Adrenal gland (tissue), 12 donors: ENCODE results near the gene SYT13. TPM values are rescaled to one million over a fixed set of nuclear protein-coding genes. Genes with fewer than 3 reads are reported as not detected.

ENCODE experiments used
- DNase-seq, 7 donors: peaks; one replicate each; pipeline ENCODE4 v3.0.0-alpha.2; 2019 to 2020
- H3K27ac ChIP-seq, 5 donors: fragments of 200-600 bp; sonication (generic) in 4 of 5; 1 replicate in 3 of 5; 2 replicates in 2 of 5; pipeline versions ENCODE4 v1.5.1 to v1.8.0; 2016 to 2020; ENCODE audit warnings: mild to moderate bottlenecking in 1 of 5
- H3K27me3 ChIP-seq: fragments of 200-600 bp; 2 replicates; pipeline ENCODE4 v1.8.0; 2021
- H3K36me3 ChIP-seq, 2 donors: fragments of 200-600 bp; replicated peaks in 1 of 2; 1 replicate in 1 of 2; 2 replicates in 1 of 2; pipeline versions ENCODE4 v1.5.1 to v1.8.0; 2018 to 2022
- H3K4me1 ChIP-seq, 2 donors: fragments of 200-600 bp; replicated peaks in 1 of 2; 1 replicate in 1 of 2; 2 replicates in 1 of 2; pipeline versions ENCODE4 v1.5.1 to v1.8.0; 2018 to 2021
- H3K4me3 ChIP-seq, 4 donors: fragments of 200-600 bp; sonication (generic) in 3 of 4; one replicate each; pipeline ENCODE4 v1.5.1; 2016 to 2018
- H3K9me3 ChIP-seq, 3 donors: fragments of 200-600 bp; sonication (generic) in 1 of 3; replicated peaks in 1 of 3; 1 replicate in 2 of 3; 2 replicates in 1 of 3; pipeline versions ENCODE4 v1.5.1 to v1.8.0; 2016 to 2021
- CTCF ChIP-seq, 6 experiments: fragments of 450-650 bp in 4 of 6; fragments of 200-600 bp in 2 of 6; sonication (generic) in 1 of 6; IDR thresholded peaks; 1 replicate in 5 of 6; 2 replicates in 1 of 6; pipeline versions ENCODE4 v1.5.1 to v1.8.0; 2016 to 2021; ENCODE audit warnings: antibody characterized with exemption in 6 of 6, mild to moderate bottlenecking in 2 of 6, moderate library complexity in 1 of 6
- POLR2A ChIP-seq, 2 donors: fragments of 450-650 bp; IDR thresholded peaks; one replicate each; pipeline ENCODE4 v1.6.1; 2017; ENCODE audit warnings: antibody characterized with exemption in 2 of 2, mild to moderate bottlenecking in 2 of 2, moderate library complexity in 1 of 2
- WGBS, 4 donors: extraction: QIAGEN DNeasy Blood & Tissue Kit in 2 of 4; methylation state at CpG; one replicate each; pipeline versions ENCODE4 v1.1.5 to v1.1.7; 2013 to 2017; 5-methylcytosine and 5-hydroxymethylcytosine counted together
- intact Hi-C, 2 donors: fragments of 100-400 bp; cut with DNase I; formaldehyde crosslinking; loops; one replicate each; pipeline versions ENCODE4 v1.14.1 to v1.15.0; 2022 to 2023
- polyA plus RNA-seq, 3 donors: library from polyadenylated mRNA; stranded (reverse); fragments of 200-250 nt in 2 of 3; fragments of 350-450 nt in 1 of 3; fragmentation: Illumina TruSeq in 1 of 3; extraction: RNeasy Lipid Tissue Mini Kit (QIAGEN cat#74804) in 1 of 3; gene quantifications; one replicate each; pipeline ENCODE4 v1.2.3, GENCODE V29; 2013 to 2014
- total RNA-seq, 9 donors: library from RNA; depleted of rRNA in 4 of 9; stranded (reverse); fragments of >200 nt in 4 of 9; fragments of 120-200 nt in 1 of 9; fragmentation: NEBNext Ultra II Directional in 1 of 9; extraction: Animal tissue kit (Norgen Biotek cat#: 25700) in 1 of 9; gene quantifications; one replicate each; pipeline versions ENCODE4 v1.1.0 to v1.2.4, GENCODE V29; 2013 to 2023
- donor health status: healthy with polysubstance abuse.
- donor health status: Bipolar disorder and iron deficiency.
- donor health status: DM: yes; HTN: yes; CAD: no.
- donor health status: DM: no; HTN: no; CAD: no.
- donor health status: DM: no; HTN: no; CAD: no.
- donor health status: DM: yes; HTN: yes; CAD: no.

The SYT13 gene
- total and polyA plus RNA-seq, 12 donors: 0.50 to 6.6 (median 2.7) TPM; not detected in 4

GRCh38 chr11:45266676-45267020, 19.5 kb downstream of the SYT13 start:
- no peaks in the 10 kb centered on the region for H3K9me3 ChIP-seq
- intact Hi-C loops: no loop called here
- H3K4me1 ChIP-seq: no peaks in the 10 kb centered on the region
- no peaks in the 10 kb centered on the region for H3K36me3 ChIP-seq
- no peak for DNase-seq
- no peak overlapping the region for H3K27ac ChIP-seq
- TF ChIP-seq POLR2A (IDR thresholded peaks at IDR 0.05): no peak
- TF ChIP-seq CTCF (IDR thresholded peaks at IDR 0.05): no peak
- H3K4me3 ChIP-seq: no peak overlapping the region
- 76 to 89% (median 84%) methylated on average over 1 of the region's 1 CpG for WGBS, 4 donors
- peaks cover 4% of the 10 kb centered on the region for H3K27me3 ChIP-seq

- 87 to 95% (median 87%) methylated on average over 2 of the region's 2 CpGs for WGBS, 4 donors
- TF ChIP-seq POLR2A (IDR thresholded peaks at IDR 0.05): no peak
- no peak for TF ChIP-seq CTCF (IDR thresholded peaks at IDR 0.05)
- peaks cover 4% of the 10 kb centered on the region for H3K27me3 ChIP-seq
These were observed 20.0 kb downstream of the SYT13 start for GRCh38 chr11:45265969-45266675.

GRCh38 chr11:45264839-45265515, 21.2 kb downstream of the SYT13 start:
- peaks cover 4% of the 10 kb centered on the region for H3K27me3 ChIP-seq
- TF ChIP-seq CTCF (IDR thresholded peaks at IDR 0.05) (no peak), POLR2A (IDR thresholded peaks at IDR 0.05) (no peak)
- DNase-seq: peak in 1 of 7 donors; percentile 42
- peaks cover 0 to under 1% of the 10 kb centered on the region in 2 donors for H3K4me1 ChIP-seq
- H3K27ac ChIP-seq: no peak overlapping the region
- intact Hi-C loops: no loop called here
- WGBS, 4 donors: 62 to 71% (median 64%) methylated on average over 11 of the region's 11 CpGs
- H3K36me3 ChIP-seq: no peaks in the 10 kb centered on the region
- H3K4me3 ChIP-seq: no peak overlapping the region
- H3K9me3 ChIP-seq: no peaks in the 10 kb centered on the region

More at GRCh38 chr11:45265969-45266675, 20.0 kb downstream of the SYT13 start:
- intact Hi-C loops: no loop called here
- H3K27ac ChIP-seq: no peak overlapping the region
- H3K36me3 ChIP-seq: no peaks in the 10 kb centered on the region
- H3K4me3 ChIP-seq: no peak overlapping the region
- H3K9me3 ChIP-seq: no peaks in the 10 kb centered on the region
- DNase-seq: no peak
- no peaks in the 10 kb centered on the region for H3K4me1 ChIP-seq

GRCh38 chr11:45263773-45264172, 22.4 kb downstream of the SYT13 start:
- TF ChIP-seq POLR2A (IDR thresholded peaks at IDR 0.05) (no peak), CTCF (IDR thresholded peaks at IDR 0.05) (no peak)
- H3K9me3 ChIP-seq: no peaks in the 10 kb centered on the region
- H3K27me3 ChIP-seq: no peaks in the 10 kb centered on the region
- no peak overlapping the region for H3K4me3 ChIP-seq
- WGBS, 4 donors: 83 to 91% (median 85%) methylated on average over 3 of the region's 3 CpGs
- no peaks in the 10 kb centered on the region for H3K36me3 ChIP-seq
- H3K27ac ChIP-seq: no peak overlapping the region
- intact Hi-C loops: no loop called here
- peaks cover 0 to 2% of the 10 kb centered on the region in 2 donors for H3K4me1 ChIP-seq
- DNase-seq: no peak
